Parathyroid adenoma (tissue), 2 donors: ENCODE results near the gene DOCK4.
"Not testable (repeated sequence)": the region's sequence is repeated elsewhere in the genome, so short reads cannot be mapped to it uniquely, and the experiment has no call there.

Experiments
- H2AFZ ChIP-seq: fragments of 300-600 bp; sonication (generic); one replicate; pipeline ENCODE4 v1.7.0; 2017; ENCODE audit warnings: antibody characterized with exemption, mild to moderate bottlenecking
- H3K27ac ChIP-seq: fragments of 300-600 bp; sonication (generic); one replicate; pipeline ENCODE4 v1.7.0; 2017
- H3K27me3 ChIP-seq: fragments of 300-600 bp; sonication (generic); one replicate; pipeline ENCODE4 v1.7.0; 2017; ENCODE audit warnings: low read length; ENCODE audit not compliant: control insufficient read depth, insufficient read depth
- H3K36me3 ChIP-seq: fragments of 300-600 bp; sonication (generic); one replicate; pipeline ENCODE4 v1.7.0; 2017; ENCODE audit warnings: low read length; ENCODE audit not compliant: control insufficient read depth, insufficient read depth
- H3K4me1 ChIP-seq: fragments of 300-600 bp; sonication (generic); one replicate; pipeline ENCODE4 v1.7.0; 2017; ENCODE audit warnings: control low read depth
- H3K4me2 ChIP-seq: fragments of 300-600 bp; sonication (generic); one replicate; pipeline ENCODE4 v1.7.0; 2017; ENCODE audit warnings: low read length
- H3K4me3 ChIP-seq: fragments of 300-600 bp; sonication (generic); one replicate; pipeline ENCODE4 v1.7.0; 2017; ENCODE audit warnings: low read depth, low read length
- H3K79me2 ChIP-seq: fragments of 300-600 bp; sonication (generic); one replicate; pipeline ENCODE4 v1.7.0; 2017; ENCODE audit warnings: control low read depth
- H3K9ac ChIP-seq: fragments of 300-600 bp; sonication (generic); one replicate; pipeline ENCODE4 v1.7.0; 2017; ENCODE audit warnings: mild to moderate bottlenecking
- H3K9me3 ChIP-seq: fragments of 300-600 bp; sonication (generic); one replicate; pipeline ENCODE4 v1.7.0; 2017; ENCODE audit warnings: low read length; ENCODE audit not compliant: control insufficient read depth
- TF ChIP-seq, protein P1 (sequence below): fragments of 300-600 bp; sonication (generic); IDR thresholded peaks from one replicate; pipeline ENCODE4 v1.7.0; 2017; ENCODE audit warnings: antibody characterized with exemption, mild to moderate bottlenecking
- donor health status: primary hyperparathyroidism.

Gene DOCK4

DNA sequence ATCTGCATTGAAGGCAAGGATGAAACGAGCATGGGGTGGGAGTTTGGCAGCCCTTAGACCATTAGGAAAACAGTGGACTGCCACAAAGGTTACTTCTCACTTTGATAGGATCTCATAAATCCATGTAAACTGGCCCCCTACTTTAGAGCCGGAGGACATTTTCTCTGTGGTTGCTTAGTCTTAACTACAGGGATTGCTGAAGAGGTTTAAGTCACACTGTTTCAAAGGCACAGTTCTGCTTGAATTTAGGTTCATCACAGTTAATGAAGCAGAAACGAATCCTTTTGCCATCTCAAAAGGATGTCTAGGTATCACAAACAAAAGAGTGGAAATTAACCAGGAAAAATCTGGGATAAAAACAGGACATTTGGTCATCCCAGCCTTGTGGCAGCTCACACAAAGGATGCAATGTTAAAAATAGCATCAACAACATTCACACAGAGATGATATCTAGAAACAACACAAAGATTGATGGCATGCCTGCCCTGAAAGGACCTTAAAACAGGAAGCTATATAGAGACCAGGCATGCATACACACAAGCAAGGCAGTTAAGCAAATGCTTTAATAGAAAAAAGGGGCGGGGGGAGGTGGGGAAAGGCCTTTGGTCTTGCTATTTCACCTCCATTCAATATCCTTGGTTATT lies 74.0 kb downstream of the DOCK4 start:
- Histone ChIP-seq H2AFZ (peak overlapping the region; percentile 38), H3K27me3 (no peaks in the 10 kb centered on the region), H3K36me3 (no peaks in the 10 kb centered on the region), H3K27ac (peak overlapping the region; percentile 41), H3K9ac (no peak overlapping the region), H3K4me1 (peaks cover 9% of the 10 kb centered on the region), H3K4me3 (no peak overlapping the region), H3K9me3 (no peaks in the 10 kb centered on the region), H3K79me2 (no peaks in the 10 kb centered on the region), H3K4me2 (no peak overlapping the region)
- TF ChIP-seq, protein P1, sequence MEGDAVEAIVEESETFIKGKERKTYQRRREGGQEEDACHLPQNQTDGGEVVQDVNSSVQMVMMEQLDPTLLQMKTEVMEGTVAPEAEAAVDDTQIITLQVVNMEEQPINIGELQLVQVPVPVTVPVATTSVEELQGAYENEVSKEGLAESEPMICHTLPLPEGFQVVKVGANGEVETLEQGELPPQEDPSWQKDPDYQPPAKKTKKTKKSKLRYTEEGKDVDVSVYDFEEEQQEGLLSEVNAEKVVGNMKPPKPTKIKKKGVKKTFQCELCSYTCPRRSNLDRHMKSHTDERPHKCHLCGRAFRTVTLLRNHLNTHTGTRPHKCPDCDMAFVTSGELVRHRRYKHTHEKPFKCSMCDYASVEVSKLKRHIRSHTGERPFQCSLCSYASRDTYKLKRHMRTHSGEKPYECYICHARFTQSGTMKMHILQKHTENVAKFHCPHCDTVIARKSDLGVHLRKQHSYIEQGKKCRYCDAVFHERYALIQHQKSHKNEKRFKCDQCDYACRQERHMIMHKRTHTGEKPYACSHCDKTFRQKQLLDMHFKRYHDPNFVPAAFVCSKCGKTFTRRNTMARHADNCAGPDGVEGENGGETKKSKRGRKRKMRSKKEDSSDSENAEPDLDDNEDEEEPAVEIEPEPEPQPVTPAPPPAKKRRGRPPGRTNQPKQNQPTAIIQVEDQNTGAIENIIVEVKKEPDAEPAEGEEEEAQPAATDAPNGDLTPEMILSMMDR: no peak

DNA sequence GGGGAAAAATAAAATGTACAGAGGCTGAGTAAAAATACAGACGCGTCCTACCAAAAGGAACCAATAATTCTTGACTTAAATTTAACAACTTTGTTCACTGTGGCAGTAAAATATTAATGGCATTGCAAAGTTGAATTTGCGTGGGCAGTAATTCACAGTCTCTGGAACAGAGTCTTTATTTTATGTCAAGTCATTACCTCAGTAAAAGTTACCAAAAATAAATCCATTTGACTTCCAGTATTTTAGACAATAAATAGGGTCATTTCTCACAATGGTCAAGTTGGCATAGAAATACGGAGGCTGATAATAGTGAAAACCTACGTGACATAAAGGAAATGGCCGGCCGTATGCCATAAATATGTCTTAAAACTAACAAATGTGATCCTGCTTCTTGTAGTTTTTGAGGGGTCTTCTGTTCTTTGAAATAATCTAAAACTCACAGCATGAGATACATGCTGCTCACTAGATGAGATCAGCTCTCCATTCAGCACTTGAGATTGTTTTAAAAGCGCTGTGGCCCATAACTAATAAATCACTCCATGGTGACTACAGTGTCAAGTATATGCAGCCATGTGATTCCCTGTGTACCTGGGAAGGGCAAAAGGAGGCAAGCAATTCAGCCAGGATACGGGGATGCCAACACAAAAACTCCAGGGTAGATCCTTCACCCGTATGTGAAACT lies 75.3 kb downstream of the DOCK4 start:
- peaks cover 9% of the 10 kb centered on the region for H3K4me1 ChIP-seq
- TF ChIP-seq, protein P1: no peak
- H3K4me2 ChIP-seq: no peak overlapping the region
- H3K79me2 ChIP-seq: no peaks in the 10 kb centered on the region
- H3K9ac ChIP-seq: no peak overlapping the region
- H3K36me3 ChIP-seq: no peaks in the 10 kb centered on the region
- H2AFZ ChIP-seq: no peak overlapping the region
- H3K27me3 ChIP-seq: no peaks in the 10 kb centered on the region
- no peak overlapping the region for H3K4me3 ChIP-seq
- H3K27ac ChIP-seq: no peak overlapping the region
- no peaks in the 10 kb centered on the region for H3K9me3 ChIP-seq

DNA sequence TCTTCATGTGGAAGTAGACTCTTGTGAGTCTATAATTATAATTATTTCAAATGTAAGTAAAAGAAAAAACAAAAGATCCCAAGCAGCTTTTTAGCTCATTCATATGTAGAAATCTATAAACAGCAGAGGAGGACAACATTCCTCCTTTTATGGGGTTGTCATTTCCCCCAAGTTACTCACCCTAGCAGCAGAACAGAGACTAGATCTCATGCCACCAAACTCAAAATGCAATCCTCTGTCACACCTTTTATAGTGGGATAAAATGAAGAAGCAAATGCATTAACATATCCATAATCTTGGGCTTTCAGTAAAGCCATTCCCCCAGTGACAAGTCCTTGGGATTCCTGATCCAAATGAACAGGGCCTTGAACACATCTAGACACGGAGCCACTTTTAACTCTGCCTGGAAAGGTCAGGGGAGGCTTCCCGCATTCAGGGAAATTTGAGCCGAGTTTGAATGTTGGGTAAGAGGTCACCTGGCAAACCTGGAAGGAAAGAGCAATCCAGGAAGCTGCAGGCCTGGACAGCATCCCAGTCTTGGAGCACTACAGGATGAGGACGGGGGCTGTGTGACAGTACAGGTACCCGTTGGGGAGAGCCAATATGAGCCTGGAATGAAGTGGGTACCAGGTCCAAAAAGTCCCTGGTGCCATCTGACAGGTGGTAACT lies 76.4 kb downstream of the DOCK4 start:
- no peak overlapping the region for H3K4me2 ChIP-seq
- H3K4me3 ChIP-seq: no peak overlapping the region
- H3K27me3 ChIP-seq: no peaks in the 10 kb centered on the region
- TF ChIP-seq, protein P1: no peak
- H3K36me3 ChIP-seq: no peaks in the 10 kb centered on the region
- peaks cover 9% of the 10 kb centered on the region for H3K4me1 ChIP-seq
- H3K9ac ChIP-seq: no peak overlapping the region
- H2AFZ ChIP-seq: peak overlapping the region; percentile 6
- peak overlapping the region; percentile 3 for H3K27ac ChIP-seq
- H3K79me2 ChIP-seq: no peaks in the 10 kb centered on the region
- no peaks in the 10 kb centered on the region for H3K9me3 ChIP-seq

DNA sequence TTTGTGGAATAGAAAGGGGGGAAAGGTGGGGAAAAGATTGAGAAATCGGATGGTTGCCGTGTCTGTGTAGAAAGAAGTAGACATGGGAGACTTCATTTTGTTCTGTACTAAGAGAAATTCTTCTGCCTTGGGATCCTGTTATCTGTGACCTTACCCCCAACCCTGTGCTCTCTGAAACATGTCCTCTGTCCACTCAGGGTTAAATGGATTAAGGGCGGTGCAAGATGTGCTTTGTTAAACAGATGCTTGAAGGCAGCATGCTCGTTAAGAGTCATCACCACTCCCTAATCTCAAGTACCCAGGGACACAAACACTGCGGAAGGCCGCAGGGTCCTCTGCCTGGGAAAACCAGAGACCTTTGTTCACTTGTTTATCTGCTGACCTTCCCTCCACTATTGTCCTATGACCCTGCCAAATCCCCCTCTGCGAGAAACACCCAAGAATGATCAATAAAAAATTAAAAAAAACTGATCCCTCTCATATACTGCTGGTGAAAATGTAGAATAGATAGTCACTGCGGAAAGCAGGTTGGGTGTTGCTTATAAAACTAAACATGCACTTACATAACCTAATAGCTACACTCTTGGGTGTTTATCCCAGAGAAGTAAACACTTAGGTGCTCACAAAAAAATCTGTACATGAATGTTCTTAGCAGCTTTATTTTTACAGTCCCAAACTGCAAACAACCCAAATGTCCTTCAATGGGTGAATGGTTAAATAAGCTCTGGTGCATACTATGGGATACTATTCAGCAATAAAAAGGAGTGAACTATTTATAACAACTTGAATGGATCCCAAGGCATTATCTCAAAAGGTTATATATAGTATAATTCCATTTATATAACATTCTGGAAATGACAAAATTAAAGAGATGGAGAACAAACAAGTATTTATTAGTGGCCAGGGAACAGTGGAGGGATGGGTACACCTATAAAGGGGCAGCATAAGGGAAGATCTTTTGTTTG lies 77.5 kb downstream of the DOCK4 start:
- not testable (repeated sequence) for H2AFZ ChIP-seq, H3K27me3 ChIP-seq, H3K27ac ChIP-seq, H3K4me3 ChIP-seq, H3K4me1 ChIP-seq, H3K9me3 ChIP-seq, H3K79me2 ChIP-seq, H3K4me2 ChIP-seq, H3K9ac ChIP-seq, H3K36me3 ChIP-seq

DNA sequence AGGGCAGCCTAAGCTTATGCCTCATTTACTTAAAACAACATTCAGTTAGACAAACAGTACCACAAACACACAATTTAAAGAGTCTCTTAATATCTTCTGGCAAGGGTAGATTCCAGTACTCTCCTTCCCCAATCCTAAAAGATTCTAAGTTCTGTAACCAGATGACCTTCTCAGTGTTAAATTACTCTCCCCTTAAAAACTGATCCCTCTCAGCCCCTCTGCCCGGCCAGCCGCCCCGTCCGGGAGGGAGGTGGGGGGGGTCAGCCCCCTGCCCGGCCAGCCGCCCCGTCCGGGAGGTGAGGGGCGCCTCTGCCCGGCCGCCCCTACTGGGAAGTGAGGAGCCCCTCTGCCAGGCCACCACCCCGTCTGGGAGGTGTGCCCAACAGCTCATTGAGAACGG lies 78.2 kb downstream of the DOCK4 start:
- not testable (repeated sequence) for H3K27me3 ChIP-seq, H3K4me1 ChIP-seq, H3K4me3 ChIP-seq, H3K4me2 ChIP-seq, H3K79me2 ChIP-seq, H3K36me3 ChIP-seq, H3K9ac ChIP-seq, H3K9me3 ChIP-seq, H3K27ac ChIP-seq, H2AFZ ChIP-seq
